HAP-1 (cell line): Measurements from ENCODE around the gene CYP21A2.
"Not testable (repeated sequence)": the region's sequence is repeated elsewhere in the genome, so short reads cannot be mapped to it uniquely, and the experiment has no call there.

ENCODE experiments used
- DNase-seq, 2 experiments: peaks; one replicate each; pipeline ENCODE4 v3.0.0-alpha.2; 2016 to 2020; ENCODE audit warnings: low spot score in 2 of 2
- H3K27me3 ChIP-seq: fragments of 250-450 bp; sonication (Bioruptor Pico); 2 replicates; pipeline ENCODE4 v1.5.1; 2020; ENCODE audit warnings: low read depth, mild to moderate bottlenecking, moderate library complexity
- H3K36me3 ChIP-seq: fragments of 250-450 bp; sonication (Bioruptor Pico); replicated peaks from 2 replicates; pipeline ENCODE4 v1.5.1; 2020; ENCODE audit warnings: mild to moderate bottlenecking
- H3K4me1 ChIP-seq: fragments of 250-450 bp; sonication (Bioruptor Pico); 2 replicates; pipeline ENCODE4 v1.5.1; 2020; ENCODE audit warnings: mild to moderate bottlenecking
- H3K4me3 ChIP-seq: fragments of 250-450 bp; sonication (Bioruptor Pico); 2 replicates; pipeline ENCODE4 v1.5.1; 2020; ENCODE audit warnings: mild to moderate bottlenecking, moderate library complexity
- H3K9me3 ChIP-seq: fragments of 250-450 bp; sonication (Bioruptor Pico); 2 replicates; pipeline ENCODE4 v1.5.1; 2020; ENCODE audit warnings: mild to moderate bottlenecking, moderate library complexity
- in situ Hi-C: fragments of 300-500 bp; cut with MboI; formaldehyde crosslinking; loops from 3 replicates; pipeline ENCODE4 v1.14.3; 2020; ENCODE audit warnings: low sequenced_read_pairs, inconsistent platforms, mixed read lengths

Gene CYP21A2

DNA sequence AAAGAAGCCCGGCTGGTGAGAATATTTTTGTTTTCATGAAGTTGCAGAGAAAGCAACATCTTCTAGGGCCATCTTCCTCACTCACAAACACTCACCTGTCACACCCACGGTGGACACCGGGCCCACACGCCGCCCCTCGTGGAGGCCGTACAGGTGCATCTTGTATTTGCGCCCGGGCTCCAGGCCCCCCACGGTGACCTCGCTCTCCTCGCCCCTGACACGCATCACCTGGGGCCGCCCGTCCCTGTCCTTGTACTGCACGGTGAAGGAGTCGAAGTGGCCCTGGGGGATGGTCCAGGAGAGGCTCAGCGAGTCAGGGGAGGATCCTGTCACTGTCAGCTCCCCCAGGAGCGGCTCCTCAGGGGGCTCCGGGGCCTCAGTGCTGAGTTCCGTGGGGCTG, 17.5 kb downstream of the CYP21A2 start:
- H3K9me3 ChIP-seq, H3K4me1 ChIP-seq, H3K4me3 ChIP-seq, in situ Hi-C loops, H3K27me3 ChIP-seq, DNase-seq, H3K36me3 ChIP-seq: not testable (repeated sequence)

DNA sequence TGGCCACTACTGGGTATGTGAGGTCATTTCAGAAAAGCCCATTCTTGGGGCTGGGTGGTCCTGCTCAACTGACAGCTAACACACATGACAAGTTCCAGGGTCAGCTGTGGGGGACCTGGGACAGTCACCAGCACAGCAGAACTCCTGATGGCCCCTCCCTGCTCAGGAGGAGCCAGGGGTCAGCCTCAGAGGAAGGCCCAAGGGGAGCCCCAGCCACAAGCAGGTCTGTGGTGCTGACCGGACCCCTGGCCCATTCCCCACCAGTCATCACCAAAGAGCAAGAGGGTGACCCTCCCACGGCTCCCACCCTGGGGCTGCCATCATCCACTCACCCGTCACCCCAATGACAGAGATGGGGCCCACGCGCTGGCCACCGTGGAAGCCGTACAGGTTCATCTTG, 18.0 kb downstream of the CYP21A2 start:
- in situ Hi-C loops: no loop called here
- no peak for DNase-seq
- Histone ChIP-seq H3K4me3 (no peak overlapping the region), H3K4me1 (no peaks in the 10 kb centered on the region), H3K36me3 (no peaks in the 10 kb centered on the region), H3K27me3 (peaks cover 3% of the 10 kb centered on the region; the same call in 1 of the 2 replicates), H3K9me3 (no peaks in the 10 kb centered on the region)

DNA sequence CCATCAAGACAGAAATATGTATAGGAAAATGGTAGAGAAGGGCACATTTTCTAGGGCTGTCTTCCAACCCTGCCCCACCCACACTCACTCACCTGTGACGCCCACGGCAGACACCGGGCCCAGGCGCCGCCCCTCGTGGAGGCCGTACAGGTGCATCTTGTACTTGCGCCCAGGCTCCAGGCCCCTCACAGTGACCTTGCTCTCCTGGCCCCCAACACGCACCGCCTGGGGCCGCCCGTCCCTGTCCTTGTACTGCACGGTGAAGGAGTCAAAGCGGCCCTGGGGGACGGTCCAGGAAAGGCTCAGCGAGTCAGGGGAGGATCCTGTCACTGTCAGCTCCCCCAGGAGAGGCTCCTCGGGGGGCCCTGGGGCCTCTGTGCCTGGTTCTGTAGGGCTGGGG, 19.8 kb downstream of the CYP21A2 start:
- peaks cover 3% of the 10 kb centered on the region; the same call in 1 of the 2 replicates for H3K27me3 ChIP-seq
- in situ Hi-C loops: no loop called here
- no peaks in the 10 kb centered on the region for H3K36me3 ChIP-seq

DNA sequence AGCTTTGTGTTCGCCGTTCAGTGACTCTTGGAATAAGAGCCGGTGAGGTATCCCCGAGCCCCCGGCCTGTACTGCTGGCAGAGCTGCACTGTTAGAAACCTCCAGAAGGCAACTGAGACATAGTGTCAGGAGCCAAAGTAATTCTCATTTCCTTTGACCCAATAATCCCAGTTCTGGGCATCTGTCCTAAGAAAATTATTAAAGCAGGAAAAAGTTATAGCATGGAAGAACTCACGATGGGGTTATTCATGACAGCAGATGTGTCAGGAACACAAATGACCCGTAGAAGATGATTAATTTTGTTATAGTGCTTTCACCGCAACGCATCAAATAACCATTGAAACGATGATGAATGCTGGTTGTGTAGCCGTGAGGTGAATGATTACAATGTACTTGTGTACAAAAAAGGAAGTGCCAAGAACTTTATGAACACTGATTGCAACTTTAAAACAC, 20.3 kb downstream of the CYP21A2 start:
- DNase-seq: no peak
- no peak overlapping the region for H3K4me3 ChIP-seq
- H3K27me3 ChIP-seq: peaks cover 3% of the 10 kb centered on the region; the same call in 1 of the 2 replicates
- in situ Hi-C loops: no loop called here
- H3K36me3 ChIP-seq: no peaks in the 10 kb centered on the region
- H3K4me1 ChIP-seq: no peaks in the 10 kb centered on the region
- H3K9me3 ChIP-seq: no peaks in the 10 kb centered on the region

More for the DNA sequence above, 19.8 kb downstream of the CYP21A2 start:
- H3K4me3 ChIP-seq: no peak overlapping the region
- DNase-seq: no peak
- H3K9me3 ChIP-seq: no peaks in the 10 kb centered on the region
- no peaks in the 10 kb centered on the region for H3K4me1 ChIP-seq

DNA sequence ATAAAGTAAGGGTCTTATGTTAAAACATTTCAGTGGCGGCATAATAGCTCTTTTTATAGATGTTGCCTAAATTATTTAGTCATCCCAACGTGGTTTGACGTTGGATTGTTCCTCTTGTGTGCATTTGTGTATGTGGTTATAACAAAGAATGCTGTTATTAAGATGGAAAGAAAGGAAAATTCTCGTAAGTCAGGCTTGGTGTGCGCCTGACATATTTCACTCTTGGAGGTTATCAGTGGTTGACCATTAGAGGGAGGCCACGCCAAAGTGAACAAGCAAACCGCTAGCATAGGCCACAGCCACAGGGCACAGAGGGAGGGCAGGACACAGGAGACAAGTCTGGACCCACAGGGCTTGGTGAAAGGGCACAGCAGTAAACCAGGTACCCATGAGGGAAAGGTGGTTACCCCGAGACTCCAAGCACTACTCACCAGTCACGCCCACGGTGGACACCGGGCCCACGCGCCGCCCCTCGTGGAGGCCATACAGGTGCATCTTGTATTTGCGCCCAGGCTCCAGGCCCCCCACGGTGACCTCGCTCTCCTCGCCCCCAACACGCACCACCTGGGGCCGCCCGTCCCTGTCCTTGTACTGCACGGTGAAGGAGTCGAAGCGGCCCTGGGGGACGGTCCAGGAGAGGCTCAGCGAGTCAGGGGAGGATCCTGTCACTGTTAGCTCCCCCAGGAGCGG, 22.9 kb downstream of the CYP21A2 start:
- H3K27me3 ChIP-seq: peaks cover 3% of the 10 kb centered on the region; the same call in 1 of the 2 replicates
- no peaks in the 10 kb centered on the region for H3K4me1 ChIP-seq
- H3K4me3 ChIP-seq: no peak overlapping the region
- no peaks in the 10 kb centered on the region for H3K9me3 ChIP-seq
- in situ Hi-C loops: no loop called here
- H3K36me3 ChIP-seq: no peaks in the 10 kb centered on the region
- no peak for DNase-seq

DNA sequence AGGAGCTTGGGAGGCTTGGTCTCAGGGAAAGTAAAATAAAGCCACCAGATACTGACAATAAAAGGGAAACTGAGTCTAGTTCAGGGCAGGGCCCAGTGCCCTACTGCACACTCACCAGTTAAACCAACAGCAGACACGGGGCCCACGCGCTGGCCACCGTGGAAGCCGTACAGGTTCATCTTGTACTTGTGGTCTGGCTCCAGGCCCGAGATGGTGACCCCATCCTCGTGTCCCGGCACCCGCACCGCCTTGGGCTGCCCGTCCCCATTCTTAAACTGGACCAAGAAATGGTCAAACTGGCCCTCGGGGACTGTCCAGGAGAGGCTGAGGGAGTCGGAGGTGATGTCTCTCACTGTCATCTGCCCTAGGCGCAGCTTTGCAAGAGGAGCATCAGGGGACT, 26.5 kb downstream of the CYP21A2 start:
- in situ Hi-C loops: no loop called here
- H3K27me3 ChIP-seq: no peaks in the 10 kb centered on the region; the same call in 1 of the 2 replicates
- DNase-seq: no peak

DNA sequence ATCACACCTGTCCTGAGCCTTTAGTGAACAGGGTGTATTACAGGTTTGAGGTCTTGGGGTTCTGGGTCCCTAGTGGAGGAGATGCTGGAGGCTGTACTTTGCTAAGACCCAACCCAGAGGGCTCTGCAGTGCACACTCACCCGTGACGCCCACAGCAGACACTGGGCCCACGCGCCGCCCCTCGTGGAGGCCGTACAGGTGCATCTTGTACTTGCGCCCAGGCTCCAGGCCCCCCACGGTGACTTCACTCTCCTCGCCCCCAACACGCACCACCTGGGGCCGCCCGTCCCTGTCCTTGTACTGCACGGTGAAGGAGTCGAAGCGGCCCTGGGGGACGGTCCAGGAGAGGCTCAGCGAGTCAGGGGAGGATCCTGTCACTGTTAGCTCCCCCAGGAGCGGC, 29.3 kb downstream of the CYP21A2 start:
- H3K36me3 ChIP-seq, DNase-seq, H3K4me3 ChIP-seq, H3K4me1 ChIP-seq, in situ Hi-C loops, H3K9me3 ChIP-seq, H3K27me3 ChIP-seq: not testable (repeated sequence)

More for the DNA sequence above, 26.5 kb downstream of the CYP21A2 start:
- Histone ChIP-seq H3K9me3 (no peaks in the 10 kb centered on the region), H3K4me3 (no peak overlapping the region), H3K36me3 (no peaks in the 10 kb centered on the region), H3K4me1 (no peaks in the 10 kb centered on the region)

DNA sequence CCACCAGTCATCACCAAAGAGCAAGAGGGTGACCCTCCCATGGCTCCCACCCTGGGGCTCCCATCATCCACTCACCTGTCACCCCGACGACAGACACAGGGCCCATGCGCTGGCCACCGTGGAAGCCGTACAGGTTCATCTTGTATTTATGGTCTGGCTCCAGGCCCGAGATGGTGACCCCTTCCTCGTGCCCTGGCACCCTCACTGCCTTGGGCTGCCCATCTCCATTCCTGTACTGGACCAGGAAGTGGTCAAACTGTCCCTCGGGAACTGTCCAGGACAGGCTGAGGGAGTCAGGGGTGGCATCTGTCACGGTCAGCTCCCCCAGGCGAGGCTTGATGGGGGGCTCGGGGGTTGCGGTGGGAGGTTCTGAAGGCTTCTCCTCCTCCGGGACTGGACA, 30.1 kb downstream of the CYP21A2 start:
- H3K36me3 ChIP-seq, H3K4me1 ChIP-seq, H3K4me3 ChIP-seq, DNase-seq, H3K9me3 ChIP-seq, H3K27me3 ChIP-seq, in situ Hi-C loops: not testable (repeated sequence)

DNA sequence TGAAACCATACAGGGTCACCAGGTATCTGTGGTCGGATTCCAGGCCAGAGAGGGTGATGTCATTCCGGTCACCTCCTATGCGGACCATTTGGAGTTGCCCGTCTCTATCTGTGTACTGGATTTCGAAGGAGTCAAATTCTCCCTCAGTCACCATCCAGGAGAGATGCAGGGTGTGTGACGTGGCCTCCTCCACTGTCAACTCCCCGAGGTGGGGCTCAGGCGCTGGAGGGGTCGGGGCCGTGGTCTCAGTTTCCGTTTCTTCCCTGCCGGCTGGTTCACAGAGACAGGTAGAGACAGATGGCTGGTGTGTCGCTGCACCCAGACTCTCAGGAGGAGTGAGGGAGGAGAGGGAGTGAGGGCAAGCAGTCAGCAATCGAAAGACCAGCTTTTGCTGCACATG, 30.7 kb downstream of the CYP21A2 start:
- no peaks in the 10 kb centered on the region for H3K4me1 ChIP-seq
- H3K36me3 ChIP-seq: no peaks in the 10 kb centered on the region
- no peak overlapping the region for H3K4me3 ChIP-seq
- H3K9me3 ChIP-seq: no peaks in the 10 kb centered on the region
- H3K27me3 ChIP-seq: no peaks in the 10 kb centered on the region
- in situ Hi-C loops: no loop called here
- no peak for DNase-seq

DNA sequence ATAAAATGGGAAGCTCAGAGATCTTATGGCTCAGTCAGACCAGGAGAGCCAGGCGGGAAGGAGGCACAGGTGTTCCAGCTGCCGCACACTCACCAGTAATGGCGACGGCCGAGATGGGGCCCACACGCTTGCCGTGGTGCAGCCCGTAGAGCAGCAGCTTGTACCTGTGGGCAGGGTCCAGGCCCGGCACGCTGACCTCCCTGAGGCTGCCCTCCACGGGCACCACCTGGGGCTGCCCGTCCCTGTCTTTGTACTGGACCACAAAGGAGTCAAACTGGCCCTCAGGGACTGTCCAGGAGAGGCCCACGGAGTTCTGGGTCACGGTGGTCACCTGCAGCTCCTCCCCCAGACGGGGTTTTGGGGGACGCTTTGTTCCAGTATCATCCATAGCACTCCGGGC, 31.2 kb downstream of the CYP21A2 start:
- H3K36me3 ChIP-seq: no peaks in the 10 kb centered on the region
- H3K27me3 ChIP-seq: no peaks in the 10 kb centered on the region
- in situ Hi-C loops: no loop called here
- DNase-seq: no peak
- no peaks in the 10 kb centered on the region for H3K4me1 ChIP-seq
- H3K4me3 ChIP-seq: no peak overlapping the region
- no peaks in the 10 kb centered on the region for H3K9me3 ChIP-seq

DNA sequence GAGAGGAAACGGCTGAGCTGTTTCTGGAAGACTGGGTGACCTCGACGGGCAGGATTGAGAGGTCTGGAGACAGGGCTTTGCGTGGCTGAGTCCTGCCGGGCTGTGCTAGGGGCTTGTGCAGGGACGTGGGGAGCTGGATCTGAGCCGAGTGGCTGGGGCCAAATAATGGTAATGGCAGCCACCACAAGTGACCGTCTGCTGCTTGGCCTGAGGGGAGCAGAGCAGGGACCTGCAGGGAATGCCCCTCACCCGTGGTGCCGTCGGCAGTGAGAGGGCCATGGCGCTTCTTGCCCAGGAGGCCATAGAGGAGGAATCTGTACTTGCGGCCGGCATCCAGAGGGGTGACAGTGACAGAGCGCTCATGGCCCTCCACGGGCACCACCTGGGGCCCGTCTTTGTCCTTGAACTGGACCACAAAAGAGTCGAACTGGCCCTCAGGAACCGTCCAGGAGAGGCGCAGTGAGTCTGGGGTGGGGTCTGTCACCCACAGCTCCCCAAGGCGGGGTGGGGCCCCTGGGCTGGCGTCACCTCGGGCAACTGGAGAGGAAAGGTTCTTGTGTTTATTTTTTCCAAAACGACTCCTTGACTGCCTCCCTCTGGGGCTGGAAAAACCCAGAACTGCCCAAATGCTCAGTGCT, 31.8 kb downstream of the CYP21A2 start:
- H3K4me1 ChIP-seq: no peaks in the 10 kb centered on the region
- DNase-seq: no peak
- no peaks in the 10 kb centered on the region for H3K9me3 ChIP-seq
- no peaks in the 10 kb centered on the region for H3K36me3 ChIP-seq
- in situ Hi-C loops: no loop called here
- no peak overlapping the region for H3K4me3 ChIP-seq
- no peaks in the 10 kb centered on the region for H3K27me3 ChIP-seq

DNA sequence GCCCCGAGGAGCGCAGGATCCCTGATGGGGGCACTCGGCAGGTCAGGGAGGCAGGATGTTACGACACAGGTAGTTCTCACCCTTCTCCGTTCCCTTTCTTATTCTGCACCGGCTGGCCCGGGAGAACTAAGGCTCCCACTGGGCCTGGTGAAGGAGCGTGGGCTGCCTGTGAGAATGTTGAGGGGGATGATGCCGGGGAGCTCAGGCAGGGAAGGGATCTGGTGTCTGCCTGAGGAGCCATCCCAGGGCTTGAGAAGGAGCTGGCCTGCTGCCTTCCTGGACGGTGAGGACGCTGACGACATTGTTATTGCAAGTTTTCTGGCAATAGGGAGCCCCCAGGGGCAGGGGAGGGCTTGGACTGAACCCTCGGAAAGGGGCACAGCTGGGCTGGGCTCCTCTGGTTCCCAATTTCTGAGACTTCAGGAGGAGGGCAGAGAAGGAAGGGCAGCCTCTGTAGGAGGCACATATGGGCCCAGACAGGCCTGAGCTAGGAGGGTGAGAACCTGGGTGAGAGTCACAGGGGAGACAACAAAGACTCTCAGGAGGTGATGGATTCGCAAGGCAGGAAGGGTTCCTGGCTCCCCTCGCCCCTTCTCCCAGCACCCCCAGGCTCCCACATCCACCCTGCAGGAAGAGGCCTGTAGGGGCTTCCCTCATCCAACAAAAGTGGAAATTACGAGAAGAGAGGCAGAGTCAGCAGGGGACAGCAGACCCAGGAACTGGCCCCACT, 32.8 kb downstream of the CYP21A2 start:
- H3K27me3 ChIP-seq: no peaks in the 10 kb centered on the region
- H3K4me3 ChIP-seq: no peak overlapping the region
- in situ Hi-C loops: no loop called here
- H3K9me3 ChIP-seq: no peaks in the 10 kb centered on the region
- no peak for DNase-seq
- no peaks in the 10 kb centered on the region for H3K36me3 ChIP-seq
- H3K4me1 ChIP-seq: no peaks in the 10 kb centered on the region

DNA sequence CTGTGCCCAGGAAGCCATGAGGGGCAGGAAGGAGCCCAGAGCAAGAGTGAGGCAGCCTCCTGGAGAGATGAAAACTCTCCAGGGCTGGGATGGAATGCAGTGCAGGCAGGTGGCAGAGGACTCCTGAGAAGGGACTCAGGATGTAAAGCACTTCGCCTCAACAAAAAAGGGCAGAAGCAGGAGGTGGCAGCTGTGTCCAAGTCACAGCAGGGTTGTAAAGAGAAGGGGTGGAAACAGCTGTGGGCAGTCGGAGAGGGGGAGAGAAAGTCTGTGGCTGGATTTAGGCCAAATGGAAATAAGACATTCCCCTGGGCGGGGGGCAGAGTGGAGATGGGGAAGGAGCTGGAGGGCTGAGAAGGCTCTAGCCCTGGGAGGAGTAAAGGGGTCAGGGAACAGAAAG, 34.9 kb downstream of the CYP21A2 start:
- Histone ChIP-seq H3K36me3 (no peaks in the 10 kb centered on the region), H3K27me3 (no peaks in the 10 kb centered on the region)
- in situ Hi-C loops: no loop called here

DNA sequence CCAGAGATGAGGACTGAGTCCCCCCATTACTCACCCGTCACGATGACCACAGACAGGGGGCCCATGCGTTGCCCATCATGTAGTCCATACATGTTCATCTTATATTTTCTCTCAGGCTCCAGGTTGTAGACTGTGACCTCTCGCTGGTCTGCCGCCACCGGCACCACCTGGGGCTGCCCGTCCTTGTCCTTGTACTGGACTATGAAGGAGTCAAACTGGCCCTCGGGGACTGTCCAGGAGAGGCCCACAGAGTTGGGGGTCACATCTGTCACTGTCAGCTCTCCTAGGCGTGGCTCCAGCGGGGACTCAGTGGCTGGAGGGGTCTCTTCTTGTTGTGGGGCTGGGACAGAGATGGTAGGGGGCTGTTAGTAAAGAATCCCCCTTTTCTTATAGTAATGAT, 35.4 kb downstream of the CYP21A2 start:
- Histone ChIP-seq H3K4me3 (no peak overlapping the region), H3K4me1 (no peaks in the 10 kb centered on the region), H3K9me3 (no peaks in the 10 kb centered on the region), H3K27me3 (no peaks in the 10 kb centered on the region), H3K36me3 (no peaks in the 10 kb centered on the region)
- no peak for DNase-seq
- in situ Hi-C loops: no loop called here

More for the DNA sequence above, 34.9 kb downstream of the CYP21A2 start:
- Histone ChIP-seq H3K9me3 (no peaks in the 10 kb centered on the region), H3K4me1 (no peaks in the 10 kb centered on the region), H3K4me3 (no peak overlapping the region)
- no peak for DNase-seq
